ENCODE measurements around the gene CLEC2L. TPM values are rescaled to one million over a fixed set of nuclear protein-coding genes. Genes with fewer than 3 reads are reported as not detected.

Gene CLEC2L
- total and polyA plus RNA-seq, 2 of the 4 experiments (the other 2 are of a cell fraction): not detected

- Histone ChIP-seq H3K4me2 (ENCODE audit: low read depth, low read length) (no peak overlapping the region), H3K56ac (ENCODE audit: extremely low read depth, insufficient read depth, low read length) (no peak overlapping the region), H3K4me1 (ENCODE audit: control insufficient read depth, insufficient read depth, low read length) (peaks cover 3% of the 10 kb centered on the region; the same call in 1 of the 2 replicates), H3K23ac (ENCODE audit: low read depth, low read length) (no peak overlapping the region), H4K5ac (ENCODE audit: low read depth, low read length) (no peak overlapping the region), H2AK5ac (ENCODE audit: low read depth, low read length) (no peak overlapping the region), H4K20me1 (ENCODE audit: insufficient read depth, low read length) (peaks cover 12% of the 10 kb centered on the region; the same call in 1 of the 2 replicates), H3K18ac (ENCODE audit: low read depth, low read length) (no peak overlapping the region), H2BK120ac (ENCODE audit: low read depth, low read length) (no peak overlapping the region), H2BK15ac (ENCODE audit: low read depth, low read length) (no peak overlapping the region), H2BK20ac (ENCODE audit: low read depth, low read length) (no peak overlapping the region), H4K91ac (ENCODE audit: insufficient read depth, low read depth, low read length) (no peak overlapping the region), H3K4me3 (ENCODE audit: insufficient read depth, low read depth, low read length) (no peak overlapping the region), H3K27ac (ENCODE audit: insufficient read depth, low read length) (no peak overlapping the region), H2BK5ac (ENCODE audit: low read depth, low read length, poor library complexity, severe bottlenecking) (no peak overlapping the region), H3K27me3 (ENCODE audit: control insufficient read depth, insufficient read depth, low read length) (no peaks in the 10 kb centered on the region), H3K4ac (ENCODE audit: low read depth, low read length) (no peak overlapping the region), H3K9me1 (ENCODE audit: insufficient read depth, low read length) (peaks cover 4% of the 10 kb centered on the region; the same call in 1 of the 2 replicates), H3K36me3 (ENCODE audit: control insufficient read depth, insufficient read depth, low read length) (peaks cover 74% of the 10 kb centered on the region), H3K9ac (ENCODE audit: low read depth, low read length) (no peak overlapping the region), H3K79me1 (ENCODE audit: low read depth in 1 of 2, low read length in 2 of 2) (peaks cover 6 to 19% of the 10 kb centered on the region in 2 experiments; a peak in 3 of 4 replicates), H2AK9ac (replicated peaks; ENCODE audit: low read depth, low read length, poor library complexity) (peak overlapping the region; percentile 11), H2AFZ (replicated peaks; ENCODE audit: low read length, poor library complexity) (no peak overlapping the region), H3K14ac (replicated peaks; ENCODE audit: low read depth, low read length) (no peak overlapping the region), H4K8ac (ENCODE audit: low read depth in 2 of 2, low read length in 2 of 2) (no peak overlapping the region), H3K9me3 (ENCODE audit: control insufficient read depth, insufficient read depth, low read length) (no peaks in the 10 kb centered on the region)
- no TSS peak for BruUV-seq (replicated peaks)
- POLR2A ChIA-PET (ENCODE audit: unreplicated experiment): no interaction called here
- dilution Hi-C loops (cut with HindIII; ENCODE audit: low sequenced_read_pairs, unreplicated experiment) (no loop called here), intact Hi-C loops (cut with micrococcal nuclease) (no loop called here), in situ Hi-C loops (cut with MboI; ENCODE audit: low sequenced_read_pairs) (no loop called here)
- ATAC-seq (ENCODE audit: low read depth) (no peak), DNase-seq (no peak)
- no CpG with 5 or more reads among the region's 5 CpGs for WGBS, 2 experiments (ENCODE audit: extremely low coverage in 2 of 2, insufficient read length in 1 of 2)
- TF ChIP-seq FOS (IDR thresholded peaks at IDR 0.05; ENCODE audit: low read depth, low read length) (no peak), SMC3 (IDR thresholded peaks at IDR 0.05; ENCODE audit: low read depth, low read length) (no peak), RCOR1 (IDR thresholded peaks at IDR 0.05; ENCODE audit: insufficient replicate concordance, low read length) (no peak), ELK1 (IDR thresholded peaks at IDR 0.05; ENCODE audit: borderline replicate concordance, low read depth, low read length) (no peak), NFE2L2 (IDR thresholded peaks at IDR 0.05; ENCODE audit: low read depth, low read length) (no peak), CHD1 (IDR thresholded peaks at IDR 0.05; ENCODE audit: low read depth, low read length) (no peak), RAD21 (IDR thresholded peaks at IDR 0.05; ENCODE audit: low read length) (no peak), RFX5 (IDR thresholded peaks at IDR 0.05; ENCODE audit: low read depth, low read length) (no peak), CTCF (conservative IDR thresholded peaks at IDR 0.05; ENCODE audit: low read depth, low read length) (no peak), MAFK (IDR thresholded peaks at IDR 0.05; ENCODE audit: low read depth, low read length) (no peak), BHLHE40 (IDR thresholded peaks at IDR 0.05; ENCODE audit: low read depth, low read length) (no peak), MXI1 (IDR thresholded peaks at IDR 0.05; ENCODE audit: borderline replicate concordance, low read depth, low read length) (no peak)
- CTCF ChIA-PET: interaction anchor here (0.9 kb wide), 1 partner anchor 20 kb away, joined by 3 read pairs; no protein-coding TSS in a partner anchor
Measured at GRCh38 chr7:139585042-139585441, 61.6 kb downstream of the CLEC2L start.

Data from IMR-90 (cell line).